Activated CD4-positive, CD25-positive, alpha-beta regulatory T cell treated with anti-CD3 and anti-CD28 coated beads, Interleukin-2, amount 50 U/mL, for 24 hours (primary cell): ENCODE results near the gene TBX2.
"Not testable (repeated sequence)": the region's sequence is repeated elsewhere in the genome, so short reads cannot be mapped to it uniquely, and the experiment has no call there.

Source experiments
- ATAC-seq, 2 donors: fragments of 150-1000 bp; cut with Tn5 transposase; one replicate each; pipeline ENCODE4 v1.10.0; 2021; ENCODE audit warnings: mild to moderate bottlenecking in 1 of 2, moderate library complexity in 1 of 2

TBX2 gene

DNA sequence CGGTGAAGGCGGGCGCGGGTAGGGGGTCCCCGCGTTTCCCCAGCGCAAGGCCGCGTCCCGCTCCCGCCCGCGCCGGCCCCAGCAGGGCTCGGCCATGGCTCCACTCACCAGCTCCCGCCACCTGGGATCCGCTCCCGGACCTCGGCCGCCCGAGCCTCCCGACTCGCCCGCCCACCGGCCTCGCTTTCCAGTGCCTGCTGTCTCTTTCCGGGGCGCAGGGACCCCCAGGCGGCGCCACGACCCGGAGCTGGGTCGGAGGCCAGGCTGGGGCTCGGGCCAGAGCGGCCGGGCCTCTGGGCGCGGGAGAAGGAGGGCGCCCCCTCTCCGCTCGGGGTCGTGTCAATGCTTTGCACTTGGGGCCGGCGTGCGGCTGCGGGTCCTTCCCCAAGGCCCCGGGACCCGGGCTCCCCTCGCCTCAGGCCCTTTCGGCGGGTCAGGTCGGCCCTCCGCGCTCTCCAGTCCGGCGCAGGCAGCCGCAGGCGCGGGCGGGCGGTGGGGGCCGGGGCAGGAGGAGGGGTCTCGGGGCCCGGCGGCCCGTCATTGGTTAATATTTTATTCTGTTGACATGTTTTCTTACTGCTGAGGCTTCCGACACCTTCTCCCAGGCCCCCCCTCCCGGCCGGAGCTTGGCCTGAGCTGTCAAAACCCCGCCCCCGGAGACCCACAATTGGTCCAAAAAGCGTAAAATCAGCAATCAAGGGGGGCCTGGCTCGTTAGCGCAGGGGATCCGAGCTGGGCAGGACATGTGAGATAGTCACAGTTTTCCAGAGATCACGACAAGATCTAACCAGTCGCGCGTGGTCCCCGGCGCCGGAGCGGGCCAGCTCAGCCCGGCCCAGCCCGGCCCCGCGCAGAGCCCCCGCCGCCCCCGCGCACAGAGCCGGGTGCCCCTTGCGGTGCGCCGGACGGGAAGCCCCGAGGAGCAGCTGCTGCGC, at the start of gene TBX2:
TBX2 (plus strand) TSS at position 713 of the 935 bp plus-strand sequence. CDS start 334 bp downstream, outside the sequence.
- ATAC-seq, result no peak

GRCh38 chr17:61351745-61352407, 47.8 kb upstream of the TBX2 start:
- ATAC-seq, result no peak

DNA sequence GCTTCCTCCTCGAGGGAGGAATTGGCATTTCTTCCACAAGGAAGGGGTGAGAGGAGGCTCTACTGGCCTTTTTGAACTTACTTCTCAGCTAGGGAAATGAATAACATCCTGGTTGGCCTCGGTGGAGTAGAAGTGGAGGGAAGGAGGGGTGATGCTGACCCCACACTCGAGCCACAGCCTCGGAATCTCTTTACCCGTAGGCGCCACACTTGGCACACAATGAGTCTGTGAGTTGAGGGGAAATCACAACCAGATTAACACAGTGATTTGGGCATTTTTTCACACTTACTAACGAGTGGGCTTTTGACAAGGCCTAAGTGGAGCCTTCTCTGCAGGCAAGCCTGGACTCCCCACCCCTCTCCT, 47.3 kb upstream of the TBX2 start:
- no peak for ATAC-seq

DNA sequence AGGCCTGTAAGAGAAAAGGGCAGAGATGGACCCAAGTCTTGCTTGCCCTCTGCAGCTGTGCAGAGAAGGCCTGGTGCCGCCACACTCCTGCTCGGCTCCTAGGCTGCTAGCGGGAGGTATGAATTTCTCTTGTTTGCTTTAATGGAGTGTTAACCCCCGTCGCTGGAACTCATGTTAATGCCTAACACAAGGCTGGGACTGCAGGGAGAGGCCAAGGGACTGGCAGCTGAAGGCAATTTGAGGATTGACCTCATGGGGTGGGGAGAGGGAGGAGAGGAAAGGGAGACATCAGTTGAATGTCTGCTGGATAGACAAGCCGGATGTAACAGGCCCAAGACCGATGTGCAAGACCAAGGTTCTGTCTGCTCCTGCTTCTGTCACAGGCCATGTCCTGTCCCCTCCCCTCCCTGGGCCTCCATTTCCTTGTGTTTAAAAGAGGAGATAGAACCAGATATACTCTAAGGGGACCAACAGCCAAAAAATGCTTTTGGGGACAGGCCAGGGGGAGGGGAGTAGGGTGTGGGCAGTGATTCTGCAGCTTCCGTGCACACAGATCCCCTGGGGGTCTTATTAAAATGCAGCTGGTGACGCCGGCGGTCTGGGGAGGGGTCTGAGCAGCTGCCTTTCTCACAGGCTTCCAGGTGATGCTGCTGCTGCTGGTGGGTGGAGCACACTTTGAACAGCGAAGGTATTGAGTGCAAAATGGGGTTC, 46.7 kb upstream of the TBX2 start:
- ATAC-seq, result no peak

DNA sequence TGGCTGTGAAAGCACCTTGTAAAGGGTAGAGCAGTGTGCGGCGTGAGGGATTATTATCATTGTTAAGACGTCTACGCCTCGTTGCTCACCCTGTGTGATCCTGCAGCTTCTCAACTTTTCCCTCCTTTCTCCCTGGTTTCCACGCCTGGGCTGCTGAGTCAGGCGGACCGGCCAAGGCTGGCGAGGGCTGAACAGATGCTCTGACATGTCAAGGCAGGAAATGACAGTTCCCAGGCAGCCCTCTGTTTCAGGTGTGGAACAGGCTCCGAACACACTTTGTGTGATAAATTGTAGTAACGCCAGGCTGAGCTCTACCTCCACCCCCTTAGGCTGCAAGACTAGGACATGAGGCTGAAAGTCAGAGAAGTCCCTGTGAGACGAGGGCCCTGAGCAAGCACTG, 46.0 kb upstream of the TBX2 start:
- ATAC-seq, result no peak

DNA sequence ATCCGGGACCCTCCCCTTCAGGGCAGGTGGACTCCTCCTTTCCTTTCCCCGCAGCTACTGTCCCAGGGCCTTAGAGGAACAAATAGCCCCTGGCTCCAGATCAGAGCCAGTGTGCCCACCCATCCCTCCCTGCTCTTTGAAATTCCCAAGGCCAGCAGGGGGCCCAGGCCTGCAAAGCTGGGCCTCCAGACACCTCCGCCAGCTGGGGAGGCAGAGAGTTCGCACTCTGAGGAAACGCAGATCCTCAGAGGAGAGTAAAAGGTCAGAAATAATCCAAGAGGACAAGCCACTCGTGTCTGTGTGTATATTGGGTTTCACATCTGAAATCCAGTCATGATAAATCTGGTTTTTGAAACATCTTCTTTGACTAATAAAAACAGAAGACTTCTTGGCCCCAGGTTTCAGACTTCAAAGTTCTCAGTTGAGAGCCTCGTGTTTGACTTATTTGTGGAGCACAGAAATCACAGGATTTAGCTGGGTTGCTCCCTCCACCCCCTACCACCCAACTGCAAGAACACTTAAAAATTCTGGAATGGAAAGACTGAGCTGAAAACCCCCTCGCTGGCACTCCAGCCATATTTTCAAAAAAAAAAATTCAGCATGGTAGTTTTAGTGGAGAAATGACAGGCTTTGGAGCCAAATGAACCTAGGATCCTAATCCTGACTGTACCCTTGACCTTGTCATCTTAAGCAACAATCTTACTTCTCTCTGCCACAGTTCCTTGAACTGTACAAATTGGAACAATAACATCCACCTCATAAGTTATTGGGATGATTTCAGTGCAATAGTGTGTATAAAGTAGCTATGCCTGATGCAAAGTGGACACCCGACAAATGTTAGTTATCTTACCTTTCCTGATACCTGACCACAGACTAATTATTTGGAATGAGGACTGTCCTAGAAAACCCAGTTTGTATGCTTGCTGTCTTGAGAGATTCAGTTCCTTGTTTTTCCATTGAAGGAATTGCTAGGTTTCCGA, 44.5 kb upstream of the TBX2 start:
- no peak for ATAC-seq

GRCh38 chr17:61357061-61357460, 42.6 kb upstream of the TBX2 start:
- not testable (repeated sequence) for ATAC-seq

GRCh38 chr17:61359513-61359912, 40.1 kb upstream of the TBX2 start:
- ATAC-seq, result not testable (repeated sequence)

DNA sequence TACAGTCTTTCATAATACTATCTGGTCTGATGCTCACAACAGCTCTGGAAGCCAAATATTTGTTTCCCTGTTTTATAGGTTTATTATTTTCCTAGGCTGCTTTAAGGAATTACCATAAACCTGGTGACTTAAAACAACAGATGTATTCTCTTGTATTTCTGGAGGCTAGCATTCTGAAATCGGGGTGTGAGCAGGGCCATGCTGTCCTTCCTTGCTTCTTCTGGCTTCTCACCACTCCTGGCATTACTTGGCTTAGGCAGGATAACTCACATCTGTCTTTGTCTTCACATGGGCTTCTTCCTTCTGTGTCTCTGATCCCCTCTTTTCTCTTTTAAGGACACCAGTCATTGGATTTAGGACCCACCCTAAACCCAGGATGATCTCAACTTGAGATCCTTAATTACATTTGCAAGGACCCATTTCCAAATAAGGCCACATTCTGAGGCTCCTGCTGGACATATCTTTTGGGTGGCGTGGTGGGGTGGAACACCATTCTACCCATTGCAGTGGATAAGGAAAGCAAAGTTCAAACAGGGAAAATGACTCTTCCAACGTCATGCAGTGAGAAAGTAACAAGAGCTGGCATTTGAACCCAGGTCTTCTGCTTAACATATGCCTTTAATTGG, 39.2 kb upstream of the TBX2 start:
- ATAC-seq, result no peak

GRCh38 chr17:61361084-61361483, 38.6 kb upstream of the TBX2 start:
- no peak for ATAC-seq

DNA sequence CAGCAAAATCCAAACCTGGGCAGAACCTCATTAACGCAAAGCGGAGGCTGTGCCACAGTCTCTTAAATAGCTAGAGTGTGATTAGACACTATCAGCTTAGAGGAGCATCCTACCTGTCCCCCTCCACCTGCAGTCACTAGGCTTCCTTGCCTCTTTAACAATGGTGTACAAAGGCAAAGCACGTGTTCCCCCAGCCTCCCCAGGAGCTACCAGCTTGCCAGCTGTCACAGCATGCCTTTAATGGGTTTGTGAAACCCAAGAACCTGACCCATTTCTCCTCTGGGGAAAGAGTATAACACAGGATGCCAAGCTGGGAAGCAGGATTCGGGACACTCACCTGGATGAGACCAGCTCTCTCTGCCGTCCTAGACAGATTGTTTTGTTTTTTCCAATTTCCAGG, 37.2 kb upstream of the TBX2 start:
- ATAC-seq, result no peak

GRCh38 chr17:61362852-61363600, 36.6 kb upstream of the TBX2 start:
- no peak for ATAC-seq

- ATAC-seq, result no peak
Observed at GRCh38 chr17:61363601-61364462, 35.8 kb upstream of the TBX2 start.

GRCh38 chr17:61364463-61364846, 35.2 kb upstream of the TBX2 start:
- no peak for ATAC-seq

GRCh38 chr17:61366076-61366714, 33.4 kb upstream of the TBX2 start:
- no peak for ATAC-seq

DNA sequence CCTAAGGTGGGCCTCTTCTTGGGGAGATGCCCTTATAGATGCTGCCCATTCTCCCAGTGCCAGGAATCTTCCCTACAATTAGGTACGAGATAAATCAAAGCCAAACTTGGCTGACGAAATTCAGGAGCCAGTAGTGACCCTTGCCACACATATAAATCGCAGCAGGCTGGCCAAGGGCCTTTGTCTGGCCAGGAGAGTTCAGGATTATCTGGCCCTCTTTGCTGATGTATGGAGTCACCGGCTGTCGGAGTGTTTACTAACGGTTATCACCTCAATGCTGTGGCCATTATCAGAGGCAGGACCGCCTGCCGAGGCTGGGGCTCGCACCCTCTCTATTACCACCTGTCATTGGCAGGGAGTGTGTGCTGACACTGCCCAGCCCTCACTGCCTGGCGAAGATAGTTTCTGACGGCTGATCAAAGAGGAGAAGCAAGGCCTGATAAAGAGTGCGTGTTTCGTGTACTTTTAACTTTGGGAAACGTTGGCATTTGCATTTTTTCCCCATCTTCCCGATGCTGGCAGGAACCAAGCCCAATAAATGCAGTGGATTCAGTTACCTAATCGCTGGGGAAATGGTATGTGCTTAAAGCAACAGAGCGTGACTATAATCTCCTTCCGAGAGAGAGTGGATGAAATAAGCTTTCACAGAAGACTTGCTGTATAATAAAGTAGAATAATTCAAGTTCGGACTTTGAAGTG, 32.8 kb upstream of the TBX2 start:
- no peak for ATAC-seq

DNA sequence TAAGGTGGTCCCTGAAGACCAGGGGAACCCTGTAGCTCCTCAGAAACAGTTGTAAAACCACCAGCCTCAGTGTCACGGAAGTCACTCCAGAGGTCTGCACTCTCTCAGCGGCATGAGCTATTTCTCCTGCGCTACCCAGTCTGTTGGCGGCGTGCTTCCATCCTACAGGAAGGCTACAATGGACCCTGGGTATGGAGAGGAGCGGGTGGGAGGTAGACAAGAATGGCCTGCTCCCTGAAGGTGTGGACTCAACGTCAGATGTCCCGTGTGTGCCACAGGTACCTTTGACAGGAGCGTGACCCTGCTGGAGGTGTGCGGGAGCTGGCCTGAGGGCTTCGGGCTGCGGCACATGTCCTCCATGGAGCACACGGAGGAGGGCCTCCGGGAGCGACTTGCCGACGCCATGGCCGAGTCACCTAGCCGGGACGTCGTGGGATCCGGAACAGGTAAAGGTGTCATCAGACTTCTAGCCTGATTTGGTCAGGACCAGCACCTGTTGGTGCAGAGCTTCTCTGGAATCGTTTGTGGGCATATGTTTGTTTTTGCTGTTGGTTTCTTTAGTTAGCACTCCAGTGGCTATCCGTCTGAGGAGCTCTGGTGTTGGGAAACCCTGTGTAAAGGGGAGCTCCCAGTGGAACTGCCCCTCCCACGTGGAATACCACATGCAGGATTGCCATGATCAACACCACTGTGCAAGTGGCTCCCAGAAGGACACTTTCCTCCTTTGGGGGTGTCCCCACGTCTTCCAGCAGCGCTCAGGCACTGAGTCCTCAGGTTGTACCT, 31.4 kb upstream of the TBX2 start:
- no peak for ATAC-seq
